ENCODE results near the gene RDM1. TPM values are rescaled to one million over a fixed set of nuclear protein-coding genes. Genes with fewer than 3 reads are reported as not detected.
"Not testable (repeated sequence)": the region's sequence is repeated elsewhere in the genome, so short reads cannot be mapped to it uniquely, and the experiment has no call there.

Gene RDM1
- total RNA-seq, 1 experiment from 2014 or later: 5.5 TPM

GRCh38 chr17:35942588-35943186 is 12.1 kb upstream of the RDM1 start:
- Histone ChIP-seq H3K27ac (ENCODE audit: low read length) (no peak overlapping the region), H3K4me3 (ENCODE audit: low read depth in 2 of 2, low read length in 2 of 2) (no peak overlapping the region), H3K27me3 (ENCODE audit: control insufficient read depth, insufficient read depth, low read length) (no peaks in the 10 kb centered on the region), H3K9me3 (ENCODE audit: control insufficient read depth, insufficient read depth, low read depth, low read length) (no peaks in the 10 kb centered on the region), H3K36me3 (ENCODE audit: control insufficient read depth, insufficient read depth, low read length) (no peaks in the 10 kb centered on the region), H3K4me1 (ENCODE audit: control insufficient read depth, insufficient read depth, low read length) (no peaks in the 10 kb centered on the region)
- TF ChIP-seq SIN3A (IDR thresholded peaks at IDR 0.05; ENCODE audit: borderline replicate concordance, insufficient read depth, low read depth, low read length) (no peak), CTCF (IDR thresholded peaks at IDR 0.05) (no peak), TCF7L2 (IDR thresholded peaks at IDR 0.05; ENCODE audit: low read depth, low read length) (no peak), POLR2AphosphoS5 (IDR thresholded peaks at IDR 0.05; ENCODE audit: low read depth, low read length) (no peak), REST (IDR thresholded peaks at IDR 0.05; ENCODE audit: insufficient read depth in 1 of 2, low read depth in 2 of 2, low read length in 1 of 2) (no peak)
- DNase-seq (ENCODE audit: low read depth, low spot score) (no peak), ATAC-seq (no peak)
- CTCF ChIA-PET: interaction anchor here (0.5 kb wide), 1 partner anchor 133 kb away, joined by 3 read pairs; no protein-coding TSS in a partner anchor
- BruUV-seq (replicated peaks): no TSS peak
- in situ Hi-C loops (cut with HindIII; ENCODE audit: low pct_unique_long_range_greater_than_20kb, low sequenced_read_pairs) (no loop called here), intact Hi-C loops (cut with micrococcal nuclease; ENCODE audit: unreplicated experiment) (no loop called here)
- POLR2A ChIA-PET: no interaction called here

GRCh38 chr17:35938492-35938891 is 7.9 kb upstream of the RDM1 start:
- CTCF ChIA-PET: not testable (repeated sequence)

GRCh38 chr17:35936063-35936462 is 5.5 kb upstream of the RDM1 start:
- no peaks in the 10 kb centered on the region for H3K27me3 ChIP-seq (ENCODE audit: control insufficient read depth, insufficient read depth, low read length)
- ChIA-PET POLR2A (no interaction called here), CTCF (no interaction called here)
- ATAC-seq (no peak; the same call in 1 of the 2 replicates), DNase-seq (ENCODE audit: low read depth, low spot score) (no peak)
- H3K4me1 ChIP-seq (ENCODE audit: control insufficient read depth, insufficient read depth, low read length): peaks cover 4% of the 10 kb centered on the region
- H3K9me3 ChIP-seq (ENCODE audit: control insufficient read depth, insufficient read depth, low read depth, low read length): no peaks in the 10 kb centered on the region
- BruUV-seq (replicated peaks): no TSS peak
- no peak overlapping the region for H3K27ac ChIP-seq (ENCODE audit: low read length)
- no peaks in the 10 kb centered on the region for H3K36me3 ChIP-seq (ENCODE audit: control insufficient read depth, insufficient read depth, low read length)
- intact Hi-C loops (cut with micrococcal nuclease; ENCODE audit: unreplicated experiment): no loop called here
- no peak overlapping the region for H3K4me3 ChIP-seq (ENCODE audit: low read depth in 2 of 2, low read length in 2 of 2)
- TF ChIP-seq SIN3A (IDR thresholded peaks at IDR 0.05; ENCODE audit: borderline replicate concordance, insufficient read depth, low read depth, low read length): no peak
- TF ChIP-seq POLR2AphosphoS5 (IDR thresholded peaks at IDR 0.05; ENCODE audit: low read depth, low read length): no peak
- no peak for TF ChIP-seq CTCF (IDR thresholded peaks at IDR 0.05)
- TF ChIP-seq REST (IDR thresholded peaks at IDR 0.05; ENCODE audit: insufficient read depth in 1 of 2, low read depth in 2 of 2, low read length in 1 of 2): no peak
- TF ChIP-seq TCF7L2 (IDR thresholded peaks at IDR 0.05; ENCODE audit: low read depth, low read length): no peak
- in situ Hi-C loops (cut with HindIII; ENCODE audit: low pct_unique_long_range_greater_than_20kb, low sequenced_read_pairs): no loop called here

More at GRCh38 chr17:35938492-35938891, 7.9 kb upstream of the RDM1 start:
- BruUV-seq (replicated peaks); POLR2A ChIA-PET; H3K4me1 ChIP-seq (ENCODE audit: control insufficient read depth, insufficient read depth, low read length); H3K36me3 ChIP-seq (ENCODE audit: control insufficient read depth, insufficient read depth, low read length); in situ Hi-C loops (cut with HindIII; ENCODE audit: low pct_unique_long_range_greater_than_20kb, low sequenced_read_pairs); ATAC-seq; H3K9me3 ChIP-seq (ENCODE audit: control insufficient read depth, insufficient read depth, low read depth, low read length); H3K27ac ChIP-seq (ENCODE audit: low read length); DNase-seq (ENCODE audit: low read depth, low spot score); intact Hi-C loops (cut with micrococcal nuclease; ENCODE audit: unreplicated experiment); H3K27me3 ChIP-seq (ENCODE audit: control insufficient read depth, insufficient read depth, low read length); H3K4me3 ChIP-seq (ENCODE audit: low read depth in 2 of 2, low read length in 2 of 2): not testable (repeated sequence)
